A549 (cell line): ENCODE results near the gene PTCD3. TPM values are rescaled to one million over a fixed set of nuclear protein-coding genes. Genes with fewer than 3 reads are reported as not detected.

Experiments used
- ATAC-seq, 2 experiments: fragments of 200-7000 bp in 1 of 2; fragments of >200 bp in 1 of 2; cut with Nextera tagmentation in 1 of 2; cut with Tn5 transposase in 1 of 2; 3 replicates each; pipeline versions ENCODE4 v1.8.0 to v1.9.1; 2018 to 2020; ENCODE audit warnings: mild to moderate bottlenecking in 1 of 2, moderate library complexity in 1 of 2
- CTCF ChIA-PET: fragments of 300-600 bp; sonication (Branson Sonifier 250); formaldehyde crosslinking; extraction: SDS; loops from one replicate; lab custom pipeline; 2021; ENCODE audit warnings: antibody characterized with exemption, inconsistent platforms; lab: Yijun Ruan, JAX
- POLR2A ChIA-PET: fragments of 350-600 bp; formaldehyde crosslinking; extraction: SDS; loops from one replicate; lab custom pipeline; 2021; ENCODE audit warnings: antibody characterized with exemption, inconsistent platforms; lab: Yijun Ruan, JAX
- DNase-seq, 2 experiments: peaks; one replicate each; pipeline versions ENCODE4 v3.0.0 to v3.0.0-alpha.2; 2011 to 2016; ENCODE audit warnings: low read depth in 1 of 2, low spot score in 1 of 2
- FAIRE-seq: peaks from 2 replicates; lab custom pipeline; 2011; peaks lifted over from hg19 to GRCh38; lab: Jason Lieb, UNC
- H3K27ac ChIP-seq, 2 experiments: fragments of >200 bp; sonication (Bioruptor Twin); formaldehyde crosslinking; 3 replicates each; pipeline ENCODE4 v1.5.1; 2016 to 2017
- H3K4me1 ChIP-seq: fragments of >200 bp; sonication (Bioruptor Twin); formaldehyde crosslinking; 3 replicates; pipeline ENCODE4 v1.6.1; 2016
- H3K4me2 ChIP-seq: fragments of >200 bp; sonication (Bioruptor Twin); formaldehyde crosslinking; 3 replicates; pipeline ENCODE4 v1.6.1; 2016
- H3K4me3 ChIP-seq: fragments of >200 bp; sonication (Bioruptor Twin); formaldehyde crosslinking; 3 replicates; pipeline ENCODE4 v1.5.1; 2016
- H3K9me3 ChIP-seq: fragments of >200 bp; sonication (Bioruptor Twin); formaldehyde crosslinking; 3 replicates; pipeline ENCODE4 v1.6.1; 2016
- ATOH8 ChIP-seq: fragments of 250-450 bp; sonication (Bioruptor Pico); IDR thresholded peaks from 2 replicates; pipeline ENCODE4 v1.5.0; 2020; ENCODE audit warnings: low read depth, mild to moderate bottlenecking, moderate library complexity
- CBX2 ChIP-seq: fragments of 200-600 bp; sonication (generic); IDR thresholded peaks from 2 replicates; pipeline ENCODE4 v1.6.1; 2016; ENCODE audit warnings: low read depth, mild to moderate bottlenecking, borderline replicate concordance
- CBX8 ChIP-seq: fragments of 200-600 bp; sonication (generic); IDR thresholded peaks from 2 replicates; pipeline ENCODE4 v1.6.1; 2016
- CEBPB ChIP-seq, 2 experiments: fragments of >200 bp in 1 of 2; sonication (Bioruptor Twin) in 1 of 2; formaldehyde crosslinking in 1 of 2; IDR thresholded peaks; 2 replicates each; pipeline ENCODE4 v1.6.1; 2012 to 2016
- CHD2 ChIP-seq: fragments of 150-350 bp; IDR thresholded peaks from 2 replicates; pipeline ENCODE4 v1.6.1; 2014; ENCODE audit warnings: low read length; ENCODE audit not compliant: partially characterized antibody
- CTCF ChIP-seq: fragments of >200 bp; sonication (Bioruptor Twin); formaldehyde crosslinking; IDR thresholded peaks from 3 replicates; pipeline ENCODE4 v1.5.1; 2016
- EHMT2 ChIP-seq: fragments of 200-600 bp; sonication (generic); IDR thresholded peaks from 2 replicates; pipeline ENCODE4 v1.6.1; 2016; ENCODE audit warnings: antibody characterized with exemption, low read depth, mild to moderate bottlenecking, moderate library complexity
- FOSL2 ChIP-seq, 2 experiments: fragments of 450-650 bp in 1 of 2; fragments of >200 bp in 1 of 2; sonication (Bioruptor Twin) in 1 of 2; formaldehyde crosslinking; IDR thresholded peaks; 2 replicates each; pipeline versions ENCODE4 v1.5.0 to v1.6.1; 2016 to 2020; ENCODE audit warnings: mild to moderate bottlenecking in 1 of 2, moderate library complexity in 1 of 2
- HDAC2 ChIP-seq: fragments of 200-600 bp; sonication (generic); IDR thresholded peaks from 2 replicates; pipeline ENCODE4 v1.6.1; 2016
- HEYL ChIP-seq: fragments of 250-450 bp; sonication (Bioruptor Pico); IDR thresholded peaks from 2 replicates; pipeline ENCODE4 v1.8.0; 2021; ENCODE audit warnings: mild to moderate bottlenecking, moderate library complexity
- HOXA7 ChIP-seq: fragments of 250-450 bp; sonication (Bioruptor Pico); IDR thresholded peaks from 2 replicates; pipeline ENCODE4 v1.5.0; 2020; ENCODE audit warnings: mild to moderate bottlenecking, moderate library complexity
- HOXB13 ChIP-seq: fragments of 250-450 bp; sonication (Bioruptor Pico); IDR thresholded peaks from 2 replicates; pipeline ENCODE4 v1.5.0; 2020; ENCODE audit warnings: low read depth, mild to moderate bottlenecking, moderate library complexity
- MAFK ChIP-seq: fragments of 450-650 bp; IDR thresholded peaks from 2 replicates; pipeline ENCODE4 v1.6.1; 2014; ENCODE audit not compliant: partially characterized antibody
- MAX ChIP-seq: IDR thresholded peaks from 2 replicates; pipeline ENCODE4 v1.6.1; 2012
- MAZ ChIP-seq: fragments of 150-350 bp; IDR thresholded peaks from 2 replicates; pipeline ENCODE4 v1.6.1; 2014; ENCODE audit warnings: antibody characterized with exemption, low read depth, low read length, borderline replicate concordance
- NFE2L2 ChIP-seq: fragments of 150-350 bp; conservative IDR thresholded peaks from 2 replicates; pipeline ENCODE4 v1.6.1; 2014; ENCODE audit warnings: low read length
- NPAS2 ChIP-seq: fragments of 250-450 bp; sonication (Bioruptor Pico); IDR thresholded peaks from 2 replicates; pipeline ENCODE4 v1.8.0; 2022; ENCODE audit warnings: mild to moderate bottlenecking, moderate library complexity, borderline replicate concordance
- RFX5 ChIP-seq: fragments of 450-650 bp; IDR thresholded peaks from 2 replicates; pipeline ENCODE4 v1.7.1; 2014; ENCODE audit warnings: antibody characterized with exemption, mild to moderate bottlenecking, moderate library complexity
- SREBF2 ChIP-seq: fragments of 450-650 bp; IDR thresholded peaks from 2 replicates; pipeline ENCODE4 v1.6.1; 2014; ENCODE audit warnings: mild to moderate bottlenecking, moderate library complexity
- WGBS: methylation state at CpG from one replicate; pipeline ENCODE4 v1.1.6; 2017; ENCODE audit errors: missing lambda C conversion rate; 5-methylcytosine and 5-hydroxymethylcytosine counted together
- polyA plus RNA-seq, 4 experiments: library from polyadenylated mRNA; depleted of rRNA in 3 of 4; stranded (reverse); fragments of >200 nt; fragmentation: RNase III in 1 of 4; extraction: RNeasy Plus Mini Kit Qiagen cat#74134 plus additional on column Dnase treatment in 1 of 4; gene quantifications; 2 replicates in 3 of 4; 3 replicates in 1 of 4; pipeline ENCODE4 v1.2.3, GENCODE V29; 2011 to 2017
- TF ChIP-seq, protein P1 (sequence below): fragments of 200-600 bp; sonication (generic); IDR thresholded peaks from 2 replicates; pipeline ENCODE4 v1.6.1; 2016; ENCODE audit warnings: antibody characterized with exemption, mild to moderate bottlenecking, moderate library complexity
- TF ChIP-seq, protein P2 (sequence below): fragments of >200 bp; sonication (Bioruptor Twin); formaldehyde crosslinking; IDR thresholded peaks from 3 replicates; pipeline ENCODE4 v1.6.1; 2016
- TF ChIP-seq, protein P3 (sequence below): IDR thresholded peaks from 2 replicates; pipeline ENCODE4 v1.6.1; 2012; ENCODE audit warnings: low read depth, borderline replicate concordance

The PTCD3 gene
- polyA plus RNA-seq, 2 of the 4 experiments (the other 2 are of a cell fraction), result 200 to 260 TPM

GRCh38 chr2:86124683-86125082, 18.6 kb downstream of the PTCD3 start:
- Histone ChIP-seq H3K4me2 (no peak overlapping the region), H3K9me3 (no peaks in the 10 kb centered on the region), H3K4me1 (no peaks in the 10 kb centered on the region), H3K4me3 (no peak overlapping the region), H3K27ac (no peak overlapping the region)
- DNase-seq, result no peak
- ChIA-PET POLR2A (no interaction called here), CTCF (interaction anchor here (1.0 to 1.2 kb wide), 3 partner anchors 8 to 14 kb away, joined by 3 to 5 read pairs (median 4); no protein-coding TSS in a partner anchor)
- no peak for TF ChIP-seq RFX5
- TF ChIP-seq ATOH8 (CRISPR knock-in tag), result no peak
- no peak for TF ChIP-seq CBX2
- no peak for TF ChIP-seq NPAS2
- no peak for TF ChIP-seq MAX
- TF ChIP-seq, protein P1, sequence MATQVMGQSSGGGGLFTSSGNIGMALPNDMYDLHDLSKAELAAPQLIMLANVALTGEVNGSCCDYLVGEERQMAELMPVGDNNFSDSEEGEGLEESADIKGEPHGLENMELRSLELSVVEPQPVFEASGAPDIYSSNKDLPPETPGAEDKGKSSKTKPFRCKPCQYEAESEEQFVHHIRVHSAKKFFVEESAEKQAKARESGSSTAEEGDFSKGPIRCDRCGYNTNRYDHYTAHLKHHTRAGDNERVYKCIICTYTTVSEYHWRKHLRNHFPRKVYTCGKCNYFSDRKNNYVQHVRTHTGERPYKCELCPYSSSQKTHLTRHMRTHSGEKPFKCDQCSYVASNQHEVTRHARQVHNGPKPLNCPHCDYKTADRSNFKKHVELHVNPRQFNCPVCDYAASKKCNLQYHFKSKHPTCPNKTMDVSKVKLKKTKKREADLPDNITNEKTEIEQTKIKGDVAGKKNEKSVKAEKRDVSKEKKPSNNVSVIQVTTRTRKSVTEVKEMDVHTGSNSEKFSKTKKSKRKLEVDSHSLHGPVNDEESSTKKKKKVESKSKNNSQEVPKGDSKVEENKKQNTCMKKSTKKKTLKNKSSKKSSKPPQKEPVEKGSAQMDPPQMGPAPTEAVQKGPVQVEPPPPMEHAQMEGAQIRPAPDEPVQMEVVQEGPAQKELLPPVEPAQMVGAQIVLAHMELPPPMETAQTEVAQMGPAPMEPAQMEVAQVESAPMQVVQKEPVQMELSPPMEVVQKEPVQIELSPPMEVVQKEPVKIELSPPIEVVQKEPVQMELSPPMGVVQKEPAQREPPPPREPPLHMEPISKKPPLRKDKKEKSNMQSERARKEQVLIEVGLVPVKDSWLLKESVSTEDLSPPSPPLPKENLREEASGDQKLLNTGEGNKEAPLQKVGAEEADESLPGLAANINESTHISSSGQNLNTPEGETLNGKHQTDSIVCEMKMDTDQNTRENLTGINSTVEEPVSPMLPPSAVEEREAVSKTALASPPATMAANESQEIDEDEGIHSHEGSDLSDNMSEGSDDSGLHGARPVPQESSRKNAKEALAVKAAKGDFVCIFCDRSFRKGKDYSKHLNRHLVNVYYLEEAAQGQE, result no peak
- no peak for TF ChIP-seq CHD2
- TF ChIP-seq HDAC2, result no peak
- no peak for TF ChIP-seq HOXB13 (CRISPR knock-in tag)
- TF ChIP-seq, protein P2, sequence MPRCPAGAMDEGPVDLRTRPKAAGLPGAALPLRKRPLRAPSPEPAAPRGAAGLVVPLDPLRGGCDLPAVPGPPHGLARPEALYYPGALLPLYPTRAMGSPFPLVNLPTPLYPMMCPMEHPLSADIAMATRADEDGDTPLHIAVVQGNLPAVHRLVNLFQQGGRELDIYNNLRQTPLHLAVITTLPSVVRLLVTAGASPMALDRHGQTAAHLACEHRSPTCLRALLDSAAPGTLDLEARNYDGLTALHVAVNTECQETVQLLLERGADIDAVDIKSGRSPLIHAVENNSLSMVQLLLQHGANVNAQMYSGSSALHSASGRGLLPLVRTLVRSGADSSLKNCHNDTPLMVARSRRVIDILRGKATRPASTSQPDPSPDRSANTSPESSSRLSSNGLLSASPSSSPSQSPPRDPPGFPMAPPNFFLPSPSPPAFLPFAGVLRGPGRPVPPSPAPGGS, result no peak
- no peak for TF ChIP-seq HOXA7 (CRISPR knock-in tag)
- no peak for TF ChIP-seq CBX8
- no peak for TF ChIP-seq NFE2L2
- ATAC-seq, result no peak
- no peak for FAIRE-seq
- 88% methylated on average over 5 of the region's 5 CpGs for WGBS

DNA sequence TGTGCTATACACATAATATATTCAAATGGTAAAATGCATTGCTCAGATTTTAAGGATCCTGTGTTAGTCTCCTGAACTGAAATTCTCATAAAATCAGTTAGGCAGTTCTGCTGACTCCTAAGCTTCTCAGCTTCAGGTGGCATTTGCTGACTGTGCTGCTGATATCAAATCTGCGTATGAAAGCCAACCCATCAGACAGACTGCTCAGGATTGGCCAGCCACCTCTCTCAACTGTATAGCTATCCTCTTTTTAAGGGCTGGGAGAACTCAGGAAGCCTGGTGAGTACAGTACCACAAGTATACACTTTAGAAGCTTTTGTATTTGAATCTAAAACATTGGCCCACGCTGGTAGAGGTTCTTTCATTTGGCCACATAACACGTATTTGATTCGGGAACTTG, 28.7 kb downstream of the PTCD3 start:
- POLR2A ChIA-PET, result no interaction called here
- FAIRE-seq (no peak), DNase-seq (no peak), ATAC-seq (no peak)
- H3K4me3 ChIP-seq, result no peak overlapping the region
- no peak overlapping the region for H3K27ac ChIP-seq
- H3K9me3 ChIP-seq, result no peaks in the 10 kb centered on the region
- 96% methylated on average over 4 of the region's 4 CpGs for WGBS
- CTCF ChIA-PET, result interaction anchor here (0.9 to 1.4 kb wide), 4 partner anchors 16 to 307 kb away, joined by 3 to 5 read pairs (median 4); no protein-coding TSS in a partner anchor
- H3K4me1 ChIP-seq, result no peaks in the 10 kb centered on the region
- H3K4me2 ChIP-seq, result no peak overlapping the region
- TF ChIP-seq MAFK, result no peak
- no peak for TF ChIP-seq HEYL
- TF ChIP-seq, protein P1, result no peak
- TF ChIP-seq CHD2, result no peak
- no peak for TF ChIP-seq CTCF
- TF ChIP-seq SREBF2, result no peak
- no peak for TF ChIP-seq FOSL2 (IDR thresholded peaks at IDR 0.05)
- TF ChIP-seq FOSL2 (CRISPR knock-in tag; IDR thresholded peaks at IDR 0.05), result no peak
- no peak for TF ChIP-seq MAZ
- no peak for TF ChIP-seq CEBPB (IDR thresholded peaks at IDR 0.05)
- no peak for TF ChIP-seq HDAC2
- no peak for TF ChIP-seq MAX
- no peak for TF ChIP-seq EHMT2
- TF ChIP-seq, protein P3, sequence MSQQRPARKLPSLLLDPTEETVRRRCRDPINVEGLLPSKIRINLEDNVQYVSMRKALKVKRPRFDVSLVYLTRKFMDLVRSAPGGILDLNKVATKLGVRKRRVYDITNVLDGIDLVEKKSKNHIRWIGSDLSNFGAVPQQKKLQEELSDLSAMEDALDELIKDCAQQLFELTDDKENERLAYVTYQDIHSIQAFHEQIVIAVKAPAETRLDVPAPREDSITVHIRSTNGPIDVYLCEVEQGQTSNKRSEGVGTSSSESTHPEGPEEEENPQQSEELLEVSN, result no peak
